ENCODE data around the gene PCCA.

The PCCA gene

GRCh38 chr13:100478107-100478809 is 389.4 kb downstream of the PCCA start:
- DNase-seq: no peak

GRCh38 chr13:100480676-100481075 is 391.8 kb downstream of the PCCA start:
- DNase-seq: no peak

- DNase-seq: no peak
Observed at GRCh38 chr13:100483139-100483538, 394.2 kb downstream of the PCCA start.

- no peak for DNase-seq
Observed at GRCh38 chr13:100483841-100484381, 395.0 kb downstream of the PCCA start.

GRCh38 chr13:100484702-100485101 is 395.8 kb downstream of the PCCA start:
- DNase-seq: no peak

- no peak for DNase-seq
Observed at GRCh38 chr13:100485265-100485664, 396.4 kb downstream of the PCCA start.

- no peak for DNase-seq
Observed at GRCh38 chr13:100490692-100491091, 401.8 kb downstream of the PCCA start.

GRCh38 chr13:100491164-100491842 is 402.4 kb downstream of the PCCA start:
- peak in 1 of 2 experiments; percentile 10 for DNase-seq

- no peak for DNase-seq
Observed at GRCh38 chr13:100493418-100493817, 404.5 kb downstream of the PCCA start.

- DNase-seq: peak in 1 of 2 experiments; percentile 29
Observed at GRCh38 chr13:100495455-100495854, 406.6 kb downstream of the PCCA start.

GRCh38 chr13:100497389-100497788 is 408.5 kb downstream of the PCCA start:
- peak in 1 of 2 experiments; percentile 3 for DNase-seq

GRCh38 chr13:100502446-100502845 is 413.6 kb downstream of the PCCA start:
- DNase-seq: no peak

- no peak for DNase-seq
Observed at GRCh38 chr13:100503622-100504021, 414.7 kb downstream of the PCCA start.

GRCh38 chr13:100506154-100506553 is 417.3 kb downstream of the PCCA start:
- no peak for DNase-seq

- no peak for DNase-seq
Observed at GRCh38 chr13:100506600-100507422, 417.9 kb downstream of the PCCA start.

GRCh38 chr13:100508455-100508854 is 419.6 kb downstream of the PCCA start:
- DNase-seq: no peak

GRCh38 chr13:100508996-100509395 is 420.1 kb downstream of the PCCA start:
- DNase-seq: no peak

GRCh38 chr13:100510208-100510957 is 421.5 kb downstream of the PCCA start:
- no peak for DNase-seq

GRCh38 chr13:100511466-100511865 is 422.6 kb downstream of the PCCA start:
- DNase-seq: no peak

- no peak for DNase-seq
Observed at GRCh38 chr13:100512422-100512821, 423.5 kb downstream of the PCCA start.

GRCh38 chr13:100513171-100513570 is 424.3 kb downstream of the PCCA start:
- no peak for DNase-seq

- no peak for DNase-seq
Observed at GRCh38 chr13:100513987-100514670, 425.2 kb downstream of the PCCA start.

Measured in NCI-H446 (cell line).